Upper lobe of right lung (tissue), 1 donor: Measurements from ENCODE around the gene USP36. TPM values are rescaled to one million over a fixed set of nuclear protein-coding genes. Genes with fewer than 3 reads are reported as not detected.
"Not testable (repeated sequence)": the region's sequence is repeated elsewhere in the genome, so short reads cannot be mapped to it uniquely, and the experiment has no call there.

Experiments used
- ATAC-seq: fragments of 200-7000 bp; cut with Tn5 transposase; one replicate; pipeline ENCODE4 v1.9.1; 2020; ENCODE audit warnings: mild to moderate bottlenecking, moderate library complexity
- DNase-seq: peaks from one replicate; pipeline ENCODE4 v3.0.0-alpha.2; 2020
- H3K27ac ChIP-seq: fragments of 200-600 bp; one replicate; pipeline ENCODE4 v1.8.0; 2022
- H3K27me3 ChIP-seq: fragments of 200-600 bp; one replicate; pipeline ENCODE4 v1.8.0; 2022; ENCODE audit warnings: mild to moderate bottlenecking
- H3K36me3 ChIP-seq: fragments of 200-600 bp; one replicate; pipeline ENCODE4 v1.8.0; 2022
- H3K4me1 ChIP-seq: fragments of 200-600 bp; one replicate; pipeline ENCODE4 v1.8.0; 2022
- H3K4me3 ChIP-seq: fragments of 200-600 bp; one replicate; pipeline ENCODE4 v1.8.0; 2022; ENCODE audit warnings: mild to moderate bottlenecking
- H3K9me3 ChIP-seq: fragments of 200-600 bp; one replicate; pipeline ENCODE4 v1.8.0; 2022
- CTCF ChIP-seq: fragments of 200-600 bp; IDR thresholded peaks from one replicate; pipeline ENCODE4 v1.8.0; 2022; ENCODE audit warnings: antibody characterized with exemption
- intact Hi-C: fragments of 100-400 bp; cut with DNase I; formaldehyde crosslinking; loops from one replicate; pipeline ENCODE4 v1.11.0; 2022
- total RNA-seq: library from RNA; stranded (reverse); fragmentation: NEBNext Ultra II Directional; extraction: Animal tissue kit (Norgen Biotek cat#: 25700); gene quantifications from one replicate; pipeline ENCODE4 v1.2.1, GENCODE V29; 2021
- donor health status: DM: no; HTN: yes; CAD: no; lungs with severe emphysema.

USP36 gene
- total RNA-seq, 1 donor from 2014 or later: 69.6 TPM

- DNase-seq (peak; percentile 76), ATAC-seq (peak; percentile 1)
- Histone ChIP-seq H3K4me1 (peaks cover 39% of the 10 kb centered on the region), H3K36me3 (no peaks in the 10 kb centered on the region), H3K27me3 (no peaks in the 10 kb centered on the region), H3K9me3 (no peaks in the 10 kb centered on the region), H3K27ac (peak overlapping the region; percentile 83), H3K4me3 (peak overlapping the region; percentile 2)
- TF ChIP-seq CTCF: no peak
- intact Hi-C loops: no loop called here
These were observed 39.1 kb upstream of the USP36 start for GRCh38 chr17:78879635-78880186.

GRCh38 chr17:78878871-78879527 lies 38.4 kb upstream of the USP36 start:
- intact Hi-C loops: no loop called here
- Histone ChIP-seq H3K4me3 (peak overlapping the region; percentile 2), H3K9me3 (no peaks in the 10 kb centered on the region), H3K27me3 (no peaks in the 10 kb centered on the region), H3K4me1 (peaks cover 32% of the 10 kb centered on the region), H3K27ac (peak overlapping the region; percentile 83), H3K36me3 (no peaks in the 10 kb centered on the region)
- DNase-seq (no peak), ATAC-seq (no peak)
- no peak for TF ChIP-seq CTCF

GRCh38 chr17:78878261-78878660 lies 37.6 kb upstream of the USP36 start:
- intact Hi-C loops: no loop called here
- DNase-seq (no peak), ATAC-seq (no peak)
- Histone ChIP-seq H3K27me3 (no peaks in the 10 kb centered on the region), H3K9me3 (no peaks in the 10 kb centered on the region), H3K4me1 (peaks cover 25% of the 10 kb centered on the region), H3K27ac (no peak overlapping the region), H3K36me3 (peaks cover 2% of the 10 kb centered on the region), H3K4me3 (no peak overlapping the region)
- TF ChIP-seq CTCF: no peak

GRCh38 chr17:78876954-78877517 lies 36.4 kb upstream of the USP36 start:
- ATAC-seq, intact Hi-C loops, H3K27me3 ChIP-seq, H3K27ac ChIP-seq, H3K9me3 ChIP-seq, H3K4me3 ChIP-seq, DNase-seq: not testable (repeated sequence)
- peaks cover 10% of the 10 kb centered on the region for H3K36me3 ChIP-seq
- peaks cover 14% of the 10 kb centered on the region for H3K4me1 ChIP-seq

GRCh38 chr17:78876094-78876597 lies 35.5 kb upstream of the USP36 start:
- no peak for ATAC-seq

More at GRCh38 chr17:78876094-78876597, 35.5 kb upstream of the USP36 start:
- Histone ChIP-seq H3K4me1 (peaks cover 14% of the 10 kb centered on the region), H3K36me3 (peaks cover 17% of the 10 kb centered on the region), H3K9me3 (no peaks in the 10 kb centered on the region), H3K4me3 (no peak overlapping the region), H3K27me3 (no peaks in the 10 kb centered on the region), H3K27ac (no peak overlapping the region)
- intact Hi-C loops: no loop called here
- no peak for DNase-seq
- TF ChIP-seq CTCF: no peak
